ENCODE data around the gene SYT6.

Gene SYT6

GRCh38 chr1:114117654-114118053 is 36.0 kb downstream of the SYT6 start:
- DNase-seq (ENCODE audit: low spot score), result no peak

GRCh38 chr1:114116086-114116485 is 37.6 kb downstream of the SYT6 start:
- no peak for DNase-seq (ENCODE audit: low spot score)

- DNase-seq (ENCODE audit: low spot score), result no peak
These were observed 39.2 kb downstream of the SYT6 start for GRCh38 chr1:114114185-114115094.

DNA sequence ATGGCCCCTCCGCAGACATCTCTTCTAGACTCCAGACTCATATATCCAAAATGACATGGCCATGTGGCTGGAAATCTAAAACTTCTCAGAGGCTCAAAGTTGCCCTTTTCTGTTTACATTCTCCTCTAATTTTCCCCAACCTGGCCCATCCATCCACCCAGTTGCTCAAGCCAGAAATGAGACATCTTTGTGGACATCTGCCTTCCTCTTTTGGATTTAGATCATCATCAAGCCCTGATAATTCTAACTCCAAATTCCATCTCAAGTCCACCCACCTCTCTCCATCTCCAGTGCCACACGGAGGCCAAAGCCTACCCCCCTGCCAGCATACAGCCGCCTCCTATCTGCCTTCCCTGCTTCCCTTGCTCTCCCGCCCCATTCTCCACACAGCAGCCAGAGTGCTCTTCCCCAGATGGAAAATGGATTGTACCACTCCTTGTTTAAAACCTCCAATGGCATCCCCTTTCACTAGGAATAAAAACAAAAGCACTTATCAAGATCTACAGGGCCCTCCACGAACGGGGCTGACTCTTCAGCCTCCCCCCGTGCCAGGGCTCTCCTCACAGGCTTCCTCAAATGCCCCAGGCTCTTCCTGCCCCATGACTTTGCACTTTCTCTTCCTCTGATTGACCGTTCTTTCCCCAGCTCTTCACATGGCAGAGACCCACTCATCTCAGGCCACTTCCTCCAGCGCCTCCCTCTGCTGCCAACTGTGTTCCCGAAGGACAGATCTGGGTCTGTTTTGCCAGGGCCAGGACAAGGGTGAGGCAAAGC is 40.1 kb downstream of the SYT6 start:
- DNase-seq (ENCODE audit: low spot score), result no peak

DNA sequence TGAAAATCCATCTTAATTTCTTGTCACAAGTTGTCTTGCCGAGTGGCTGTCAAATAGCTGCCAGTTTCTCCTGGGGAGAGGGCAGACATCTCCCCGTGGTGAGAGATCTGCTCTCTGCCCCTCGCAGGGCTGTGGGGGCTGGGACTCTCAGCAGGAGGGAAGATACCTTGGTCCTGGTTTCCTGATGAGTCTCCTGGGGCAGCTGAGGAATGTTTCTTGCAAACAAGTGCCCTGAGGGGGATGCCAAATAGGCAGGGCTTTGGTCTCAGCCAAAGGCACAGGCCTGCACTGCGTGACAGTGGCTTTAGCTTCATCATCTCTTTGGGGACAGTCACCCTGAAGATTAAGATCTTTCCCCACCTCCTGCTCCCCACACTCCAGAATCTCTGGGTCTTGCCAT is 40.9 kb downstream of the SYT6 start:
- DNase-seq (ENCODE audit: low spot score), result no peak

DNA sequence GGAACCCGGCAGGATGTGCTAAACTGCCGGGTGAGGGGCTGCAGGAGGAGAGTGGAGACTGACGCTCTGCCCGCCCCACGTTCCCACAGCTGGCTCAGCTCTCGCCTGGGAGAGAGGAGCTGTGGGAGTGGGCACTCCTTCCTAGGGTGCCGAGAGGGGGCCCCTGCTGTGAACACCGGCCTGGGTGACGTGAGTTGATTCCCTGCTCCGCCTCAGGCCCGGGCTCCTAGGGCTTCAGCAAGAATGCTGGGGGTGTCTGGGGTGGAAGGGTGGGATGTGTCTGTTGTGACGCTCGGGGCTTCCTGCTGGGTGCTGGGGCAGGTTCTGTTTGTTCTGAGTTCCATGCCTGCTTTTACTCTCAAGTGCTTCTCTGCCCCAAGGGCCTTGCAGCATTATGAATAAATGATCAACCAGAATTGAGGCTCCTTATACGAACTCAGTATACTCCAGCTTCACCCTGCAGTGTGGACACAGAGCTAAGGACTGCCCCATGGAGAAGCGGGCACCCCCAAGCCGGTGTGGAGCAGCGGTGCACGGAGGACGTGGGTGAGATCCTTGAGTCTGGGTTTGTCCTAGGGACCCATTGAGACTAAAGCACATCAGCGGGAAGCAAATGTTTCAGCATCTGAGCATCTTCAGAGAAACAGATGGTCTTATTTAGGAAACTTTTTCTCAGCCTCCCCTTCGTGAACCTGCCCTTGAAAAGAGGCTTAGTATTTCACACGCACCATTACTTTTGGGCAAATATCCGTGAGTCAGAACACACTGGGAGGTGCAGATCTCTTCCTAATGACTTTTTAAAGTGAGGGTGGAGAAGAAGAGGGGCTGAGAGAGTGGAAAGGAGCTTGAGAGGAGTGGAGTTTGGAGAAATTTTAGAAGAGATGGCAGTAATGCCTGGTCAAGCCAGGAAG is 41.7 kb downstream of the SYT6 start:
- no peak for DNase-seq (ENCODE audit: low spot score)

GRCh38 chr1:114109981-114110380 is 43.7 kb downstream of the SYT6 start:
- no peak for DNase-seq (ENCODE audit: low spot score)

GRCh38 chr1:114108751-114109255 is 44.9 kb downstream of the SYT6 start:
- no peak for DNase-seq (ENCODE audit: low spot score)

GRCh38 chr1:114107474-114108435 is 45.9 kb downstream of the SYT6 start:
- DNase-seq (ENCODE audit: low spot score), result no peak

GRCh38 chr1:114105421-114105979 is 48.2 kb downstream of the SYT6 start:
- DNase-seq (ENCODE audit: low spot score), result no peak

GRCh38 chr1:114104949-114105348 is 48.7 kb downstream of the SYT6 start:
- no peak for DNase-seq (ENCODE audit: low spot score)

DNA sequence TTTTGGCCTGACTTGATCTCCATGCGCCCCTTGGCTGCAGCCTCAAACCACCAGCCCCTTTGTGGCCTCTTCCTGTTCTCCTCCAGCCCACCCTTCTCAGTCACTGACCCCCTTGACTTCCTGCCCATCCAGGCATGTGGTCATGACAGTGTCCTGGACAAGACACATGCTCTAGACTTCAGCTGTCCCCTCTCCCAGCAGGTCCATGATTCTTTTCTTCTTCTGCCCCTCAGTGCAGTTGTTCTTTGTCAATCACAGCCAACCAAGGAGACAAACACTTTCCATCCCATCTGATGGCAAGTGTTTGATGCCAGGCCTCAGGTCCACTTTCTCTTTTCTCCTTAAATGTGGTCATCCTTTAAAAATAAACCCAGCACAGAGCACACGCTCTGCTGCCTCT is 49.7 kb downstream of the SYT6 start:
- DNase-seq (ENCODE audit: low spot score), result no peak

- no peak for DNase-seq (ENCODE audit: low spot score)
These were observed 51.5 kb downstream of the SYT6 start for GRCh38 chr1:114102136-114102535.

- no peak for DNase-seq (ENCODE audit: low spot score)
These were observed 53.5 kb downstream of the SYT6 start for GRCh38 chr1:114100148-114100547.

DNA sequence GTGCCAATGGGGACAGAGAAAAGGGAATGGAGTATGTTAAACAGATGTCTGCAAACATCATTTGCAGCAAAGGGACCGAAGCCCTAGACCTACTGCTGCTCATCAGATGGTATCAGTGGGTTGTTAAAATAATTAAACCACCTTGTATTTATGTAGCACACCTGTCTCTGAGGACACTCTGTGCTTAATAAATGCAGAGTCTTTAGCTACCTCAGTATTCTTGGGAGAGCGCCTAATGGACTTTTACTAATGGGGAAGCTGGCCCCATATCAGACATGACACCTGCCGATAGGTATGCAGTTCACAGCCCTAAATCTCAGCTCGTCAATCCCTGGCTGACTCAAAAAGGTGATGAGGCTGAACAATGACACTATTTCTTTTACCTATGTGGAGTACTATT is 54.4 kb downstream of the SYT6 start:
- no peak for DNase-seq (ENCODE audit: low spot score)

DNA sequence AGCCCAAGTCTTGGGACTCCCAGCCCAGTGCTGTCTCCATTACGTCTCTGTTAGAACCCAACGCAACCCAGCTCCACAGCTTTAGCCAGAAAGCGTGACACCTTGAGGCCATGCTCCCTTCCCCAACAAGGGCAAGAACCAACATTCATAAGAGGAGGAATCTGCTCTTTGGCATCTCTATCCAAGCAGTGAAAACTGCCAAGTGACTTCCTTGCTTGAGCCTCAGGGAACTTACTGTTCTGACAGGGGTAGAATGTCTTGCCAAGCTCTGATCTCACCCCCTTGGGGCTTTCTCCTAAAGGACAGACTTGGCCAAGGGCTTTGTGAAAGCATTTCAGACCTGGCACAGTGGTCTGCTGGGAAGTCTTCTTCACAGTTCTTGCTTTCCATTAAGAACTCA is 56.6 kb downstream of the SYT6 start:
- no peak for DNase-seq (ENCODE audit: low spot score)

- DNase-seq (ENCODE audit: low spot score), result no peak
These were observed 59.0 kb downstream of the SYT6 start for GRCh38 chr1:114094675-114095074.

GRCh38 chr1:114094363-114094634 is 59.4 kb downstream of the SYT6 start:
- no peak for DNase-seq (ENCODE audit: low spot score)

GRCh38 chr1:114093624-114094362 is 59.9 kb downstream of the SYT6 start:
- DNase-seq (ENCODE audit: low spot score), result peak; percentile 47

Measured in HuH-7.5 (cell line).